ENCODE results near the gene MGRN1. TPM values are rescaled to one million over a fixed set of nuclear protein-coding genes. Genes with fewer than 3 reads are reported as not detected.

Gene MGRN1
- total RNA-seq, 1 experiment from 2014 or later = 46.2 TPM

- peak; percentile 68 for DNase-seq (ENCODE audit: low read depth)
Measured at GRCh38 chr16:4624827-4625559, 367 bp downstream of the MGRN1 start.

DNA sequence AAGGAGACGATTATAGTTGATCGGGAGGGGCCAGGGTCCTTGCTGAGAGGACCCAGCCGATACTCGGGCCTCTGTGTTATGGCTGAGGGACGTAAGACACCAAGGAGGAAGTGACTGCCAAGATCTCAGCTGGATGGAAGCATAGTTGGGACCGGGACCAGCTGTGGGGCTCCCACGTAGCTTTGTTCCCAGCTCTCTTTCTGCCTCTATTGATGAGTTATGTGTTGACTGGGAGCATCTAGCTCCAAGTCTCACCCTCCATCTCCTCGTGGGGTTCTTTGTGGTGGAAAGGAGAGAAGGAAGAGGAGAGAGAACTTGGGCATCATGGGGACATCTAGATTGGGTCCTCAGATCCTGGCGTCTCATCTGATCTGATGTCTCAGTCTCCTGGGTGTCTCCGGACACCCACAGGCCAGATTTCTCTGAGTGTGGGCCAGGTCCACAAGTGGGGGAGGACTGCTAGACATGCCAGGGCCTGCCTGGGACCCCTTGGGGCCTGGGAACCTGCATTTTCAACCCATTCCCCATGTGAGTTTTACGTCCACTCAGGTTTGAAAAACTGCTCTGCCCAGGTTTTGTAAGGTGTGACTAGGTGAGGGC, 1.0 kb downstream of the MGRN1 start:
- no peak for DNase-seq (ENCODE audit: low read depth)

DNA sequence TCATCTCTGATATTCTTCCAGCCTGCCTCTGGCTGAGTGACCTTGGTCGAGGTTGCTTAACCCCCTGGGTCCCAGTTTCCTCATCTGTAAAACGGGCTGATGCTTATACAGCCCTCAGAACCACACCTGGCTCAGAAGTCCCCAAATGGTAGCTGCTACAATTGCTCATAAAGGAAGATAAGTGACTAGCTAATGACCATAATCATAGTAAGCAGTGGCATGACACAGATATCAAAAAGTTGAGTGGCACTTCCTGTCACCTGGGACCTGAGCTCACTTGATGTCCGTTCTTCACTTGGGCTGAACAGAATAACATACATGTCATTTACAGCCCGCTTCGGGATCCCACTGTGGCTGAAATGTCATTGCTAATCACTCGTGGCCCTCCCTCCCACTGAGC, 1.8 kb downstream of the MGRN1 start:
- DNase-seq (ENCODE audit: low read depth) = no peak

GRCh38 chr16:4628283-4628682, 3.7 kb downstream of the MGRN1 start:
- no peak for DNase-seq (ENCODE audit: low read depth)

DNA sequence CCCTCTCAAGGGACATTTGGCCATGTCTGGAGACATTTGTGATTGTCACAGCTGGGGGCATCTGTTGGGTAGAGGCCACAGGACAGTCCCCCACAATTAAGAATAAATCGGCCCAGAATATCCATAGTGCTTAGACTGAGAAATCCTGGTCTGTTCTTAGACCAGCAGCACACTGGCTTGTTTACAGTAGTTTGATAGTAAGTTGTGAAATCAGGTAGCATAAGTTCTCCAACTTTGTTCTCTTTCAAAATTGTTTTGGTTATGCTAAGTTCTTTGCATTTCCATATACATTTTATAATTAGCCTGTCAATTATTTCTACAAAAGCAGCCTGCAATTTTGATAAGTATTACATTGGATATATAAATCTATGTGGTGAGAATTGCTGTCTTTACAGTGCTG, 6.8 kb downstream of the MGRN1 start:
- DNase-seq (ENCODE audit: low read depth) = no peak

DNA sequence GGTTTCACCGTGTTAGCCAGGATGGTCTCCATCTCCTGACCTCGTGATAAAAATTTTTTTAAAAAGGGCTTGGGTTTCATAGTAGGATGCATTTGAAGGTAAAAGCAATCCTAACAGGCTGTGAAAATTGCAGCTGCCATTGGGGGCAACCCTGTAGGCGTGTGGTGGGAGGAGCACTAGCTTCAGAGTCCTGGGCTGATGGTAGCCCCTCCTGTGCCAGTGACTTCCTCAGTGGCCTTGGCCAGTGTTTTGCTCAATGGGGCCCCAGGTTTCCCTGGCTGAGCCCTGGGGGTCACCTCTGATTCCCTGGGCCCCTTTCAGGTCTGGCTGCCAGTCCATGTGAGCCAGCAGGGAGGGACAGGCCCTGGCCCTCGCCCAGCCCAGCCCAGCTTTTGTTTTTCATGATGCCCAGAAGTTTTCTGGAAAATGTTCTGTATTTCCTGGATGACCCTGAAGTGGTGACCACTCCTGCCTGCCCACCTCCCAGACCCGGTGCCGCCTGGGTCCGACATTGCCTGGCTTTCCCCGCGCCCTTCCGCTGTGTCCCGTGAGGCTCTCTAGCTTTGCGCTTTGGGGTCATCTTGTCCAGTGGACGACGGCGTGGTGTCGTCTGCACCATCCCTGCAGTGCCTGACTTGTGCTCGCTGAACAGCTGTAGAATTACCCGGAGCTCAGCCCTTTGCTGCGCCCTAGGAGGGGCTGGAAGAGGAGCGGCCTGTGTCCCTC, 9.4 kb downstream of the MGRN1 start:
- DNase-seq (ENCODE audit: low read depth) = no peak

- DNase-seq (ENCODE audit: low read depth) = no peak
Measured at GRCh38 chr16:4634768-4635167, 10.1 kb downstream of the MGRN1 start.

- no peak for DNase-seq (ENCODE audit: low read depth)
Measured at GRCh38 chr16:4636196-4636595, 11.6 kb downstream of the MGRN1 start.

DNA sequence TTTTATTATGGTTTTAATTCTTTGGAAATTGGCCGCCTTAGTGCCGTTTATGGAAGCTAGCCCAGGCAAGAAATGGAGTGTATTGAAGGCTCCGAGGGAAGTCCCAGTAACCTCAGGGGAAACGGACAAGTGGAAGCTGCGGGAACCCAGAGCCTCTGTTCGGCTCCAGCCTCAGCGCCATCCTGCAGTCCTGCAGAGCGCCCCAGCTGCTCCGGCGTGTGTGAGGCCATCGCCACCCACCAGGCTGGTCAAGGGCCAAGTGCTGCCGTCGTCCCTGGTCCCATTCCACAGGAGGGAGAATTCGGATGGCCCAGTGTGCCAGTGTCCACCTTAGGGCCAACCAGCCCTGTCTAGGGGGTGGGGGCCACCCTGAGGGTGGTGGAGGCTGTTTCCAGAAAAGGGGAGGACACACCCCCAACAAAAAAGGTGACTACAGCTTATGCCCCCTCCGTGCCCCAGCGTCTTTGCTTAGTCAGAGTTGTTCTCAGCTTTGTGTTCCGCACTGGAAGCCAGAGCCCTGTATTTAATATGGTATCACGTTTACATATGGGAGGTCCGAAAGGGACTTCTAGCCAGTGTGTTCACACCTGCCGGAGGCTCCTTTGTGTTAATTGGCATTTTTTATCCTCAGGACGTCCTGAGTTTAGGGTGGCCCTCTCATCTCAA, 13.0 kb downstream of the MGRN1 start:
- no peak for DNase-seq (ENCODE audit: low read depth)

DNA sequence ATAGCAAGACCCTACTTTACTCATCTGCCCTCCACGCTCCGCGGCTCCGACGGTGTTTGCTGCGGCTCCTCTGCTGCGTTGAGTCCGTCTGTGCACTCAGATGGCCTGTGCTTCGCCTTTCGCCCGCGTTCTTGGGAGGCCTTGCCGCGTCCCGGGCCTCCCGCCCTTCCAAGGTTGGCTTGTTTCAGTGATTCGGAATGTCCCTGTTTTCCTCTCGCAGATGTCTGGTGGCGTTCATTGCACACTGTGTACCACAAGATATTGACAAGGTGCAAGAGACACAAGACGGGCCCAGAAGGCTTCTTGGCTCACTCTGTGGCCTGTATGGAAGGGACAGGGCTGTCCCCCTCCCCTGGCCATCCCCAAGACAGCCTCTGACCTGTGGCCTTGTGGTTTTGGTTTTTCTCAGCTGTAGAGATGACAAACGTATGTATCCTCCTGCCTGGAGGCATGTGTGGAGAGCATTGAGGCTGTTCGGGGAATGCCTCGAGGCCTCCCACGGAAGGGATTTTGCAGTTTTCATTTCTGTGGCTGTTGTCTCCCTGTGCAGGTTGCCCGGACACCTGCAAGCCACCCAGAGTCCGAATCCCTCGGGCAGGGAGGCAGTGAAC, 15.4 kb downstream of the MGRN1 start:
- DNase-seq (ENCODE audit: low read depth) = peak; percentile 48

- no peak for DNase-seq (ENCODE audit: low read depth)
Measured at GRCh38 chr16:4640572-4641305, 16.1 kb downstream of the MGRN1 start.

- no peak for DNase-seq (ENCODE audit: low read depth)
Measured at GRCh38 chr16:4641306-4641687, 16.7 kb downstream of the MGRN1 start.

- DNase-seq (ENCODE audit: low read depth) = no peak
Measured at GRCh38 chr16:4641895-4642294, 17.3 kb downstream of the MGRN1 start.

DNA sequence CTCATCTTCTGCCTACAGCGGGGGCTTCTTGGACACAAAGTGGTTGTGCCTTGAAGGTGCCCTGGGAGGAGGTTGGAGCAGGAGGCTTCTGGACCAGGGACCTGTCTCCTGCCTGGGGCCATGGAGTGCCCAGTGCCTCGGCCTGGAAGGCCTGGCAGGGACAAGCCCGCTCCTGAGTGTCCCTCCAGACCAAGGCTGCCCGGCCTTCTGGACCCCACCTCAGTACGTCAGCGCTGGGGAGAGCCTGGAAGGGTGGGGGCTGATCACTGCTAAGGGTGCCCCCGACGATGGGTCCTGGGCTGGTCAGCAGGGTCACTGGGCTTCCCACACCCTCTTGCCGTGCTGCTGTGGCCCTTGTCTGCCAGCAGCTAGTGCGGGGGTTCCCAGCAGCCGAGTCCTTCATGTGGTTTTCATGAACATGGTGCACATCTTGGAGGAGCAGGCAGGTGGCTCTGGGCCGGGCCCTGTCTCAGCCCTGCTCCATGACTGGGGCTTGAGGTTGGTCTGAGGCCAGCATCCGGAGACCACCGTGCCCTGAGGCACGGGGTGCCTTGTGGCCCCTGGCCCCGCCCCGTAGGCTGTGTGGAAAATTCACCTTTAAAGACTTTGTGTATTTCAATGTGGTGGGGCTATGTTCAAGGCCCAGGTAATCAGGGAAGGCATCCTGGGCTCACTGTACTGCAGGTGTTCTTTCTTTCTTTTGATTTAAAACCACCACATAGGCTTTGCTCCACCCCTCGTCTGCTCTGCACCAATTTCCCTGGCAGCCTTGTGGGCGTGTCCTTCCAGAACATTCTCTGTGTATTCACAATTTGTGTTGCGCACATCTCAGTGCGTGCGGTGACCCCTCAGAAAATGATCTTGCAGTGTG, 22.4 kb downstream of the MGRN1 start:
- no peak for DNase-seq (ENCODE audit: low read depth)

- DNase-seq (ENCODE audit: low read depth) = no peak
Measured at GRCh38 chr16:4647644-4647980, 23.0 kb downstream of the MGRN1 start.

GRCh38 chr16:4648917-4649316, 24.3 kb downstream of the MGRN1 start:
- DNase-seq (ENCODE audit: low read depth) = no peak

GRCh38 chr16:4649744-4650442, 25.3 kb downstream of the MGRN1 start:
- no peak for DNase-seq (ENCODE audit: low read depth)

- peak; percentile 44 for DNase-seq (ENCODE audit: low read depth)
Measured at GRCh38 chr16:4650443-4651074, 25.9 kb downstream of the MGRN1 start.

DNA sequence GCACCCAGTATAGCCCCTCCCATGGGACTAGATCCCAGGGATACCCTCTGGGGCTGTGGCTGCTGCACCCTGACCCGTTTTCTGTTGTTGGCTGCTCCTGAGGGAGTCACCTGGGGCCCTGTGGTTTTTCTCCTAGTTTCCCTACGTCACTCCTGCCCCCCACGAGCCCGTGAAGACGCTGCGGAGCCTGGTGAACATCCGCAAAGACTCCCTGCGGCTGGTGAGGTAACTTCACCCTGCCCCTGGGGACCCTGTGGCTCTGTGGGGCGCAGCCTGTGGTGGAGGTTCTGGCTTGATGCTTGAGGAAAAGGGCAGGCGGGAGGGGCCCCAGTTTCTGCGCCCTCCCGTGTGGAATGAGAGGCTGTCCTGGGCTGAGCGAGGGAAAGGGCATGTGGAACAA, 27.2 kb downstream of the MGRN1 start:
- no peak for DNase-seq (ENCODE audit: low read depth)

Data from M059J (cell line).